ENCODE results near the gene SPTLC2.
"Not testable (repeated sequence)": the region's sequence is repeated elsewhere in the genome, so short reads cannot be mapped to it uniquely, and the experiment has no call there.

The SPTLC2 gene

DNA sequence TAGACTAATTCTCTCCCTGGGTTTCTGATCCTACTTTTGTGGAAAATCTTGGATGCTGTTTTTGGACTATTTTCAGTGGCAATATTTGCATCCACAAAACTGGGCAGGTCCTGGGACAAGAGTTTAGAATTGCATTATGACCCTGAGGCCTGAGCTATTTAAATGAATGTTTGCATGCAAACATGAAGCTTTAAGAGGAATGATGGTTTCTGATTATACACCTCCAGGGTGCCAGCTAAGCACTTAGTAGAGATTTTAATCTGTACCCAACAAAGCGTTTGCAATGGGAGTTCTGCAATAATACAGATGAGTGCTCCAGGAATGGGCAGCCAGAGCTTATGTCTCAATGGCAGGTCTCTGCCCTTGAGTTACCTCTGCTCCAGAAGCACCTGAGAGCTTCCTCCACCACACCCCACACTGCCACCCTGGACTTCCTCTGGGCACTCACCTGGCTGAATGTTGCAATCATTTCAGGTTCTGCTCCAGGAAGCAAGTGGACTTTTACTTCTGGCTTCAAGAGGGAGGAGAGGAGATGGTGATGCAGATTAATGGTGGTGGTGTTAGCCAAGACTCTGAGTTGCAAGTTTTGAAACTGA lies 6.0 kb upstream of the SPTLC2 start:
- no peak for DNase-seq

DNA sequence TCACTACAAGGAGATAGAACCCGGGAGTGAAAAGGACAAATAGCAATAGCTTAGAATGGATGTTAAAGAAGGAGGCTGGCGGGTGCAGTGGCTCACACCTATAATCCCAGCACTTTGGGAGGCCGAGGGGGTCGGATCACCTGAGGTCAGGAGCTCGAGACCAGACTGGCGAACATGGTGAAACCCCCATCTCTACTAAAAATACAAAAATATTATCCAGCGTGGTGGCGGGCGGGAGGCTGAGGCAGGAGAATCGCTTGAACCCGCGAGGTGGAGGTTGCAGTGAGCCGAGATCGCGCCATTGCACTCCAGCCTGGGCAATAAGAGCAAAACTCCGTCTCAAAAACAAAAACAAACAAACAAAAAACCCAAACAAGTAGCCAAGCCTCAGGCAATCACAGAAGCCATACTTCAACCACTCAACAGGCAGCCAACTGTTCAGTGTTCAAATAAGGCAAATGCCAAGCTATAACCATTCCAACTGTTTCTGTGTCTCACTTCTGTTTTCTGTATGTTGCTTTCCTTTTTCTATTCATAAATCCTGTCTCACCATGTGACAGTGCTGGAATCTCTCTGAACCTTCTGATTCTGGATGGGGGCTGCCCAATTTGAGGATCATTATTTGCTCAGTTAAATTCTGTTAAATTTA lies 3.9 kb upstream of the SPTLC2 start:
- DNase-seq: no peak

DNA sequence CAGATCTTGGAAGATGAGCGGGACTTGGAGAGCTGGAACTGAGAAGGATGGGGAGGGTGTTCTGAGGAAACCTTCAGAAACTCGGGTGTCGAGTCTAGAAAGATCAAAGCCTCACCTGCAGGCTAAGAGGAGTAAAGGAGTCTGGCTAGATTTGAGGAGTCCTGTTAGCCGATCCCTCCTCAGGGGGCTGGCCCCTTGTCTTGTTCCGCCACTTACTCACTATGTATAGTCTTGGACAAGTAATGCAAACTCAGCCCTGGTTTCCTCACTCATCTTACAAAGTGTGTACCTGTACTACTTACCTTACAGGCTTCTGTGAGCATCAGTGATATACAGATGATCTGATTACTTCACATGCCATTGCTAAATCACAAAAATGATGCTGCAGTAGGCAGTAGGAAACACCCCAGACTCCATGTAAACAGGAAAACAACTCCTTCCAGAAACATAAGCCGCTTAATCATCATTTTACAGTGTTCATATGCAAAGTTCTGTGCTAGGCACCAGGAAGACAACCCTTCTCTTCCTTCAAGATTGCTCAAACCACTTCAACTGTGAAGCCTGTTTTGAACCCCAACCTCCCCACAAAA lies 2.0 kb upstream of the SPTLC2 start:
- DNase-seq: no peak

DNA sequence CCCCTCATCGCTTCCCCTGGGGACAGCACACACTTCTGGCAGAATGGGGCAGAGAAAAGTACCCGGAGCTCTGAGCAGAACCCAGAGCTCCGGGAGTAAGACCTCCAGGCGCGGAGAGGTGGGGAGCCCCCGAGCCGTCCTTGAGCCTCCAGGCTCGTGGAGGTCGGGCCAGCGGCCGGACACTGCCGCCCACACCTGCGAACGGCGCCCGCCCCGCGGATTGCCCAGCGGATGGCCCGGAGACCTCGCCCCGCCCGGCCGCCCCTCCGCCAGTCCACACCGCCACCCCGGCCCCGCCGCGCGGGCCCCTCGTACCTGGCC lies 344 bp downstream of the SPTLC2 start:
- DNase-seq: no peak

DNA sequence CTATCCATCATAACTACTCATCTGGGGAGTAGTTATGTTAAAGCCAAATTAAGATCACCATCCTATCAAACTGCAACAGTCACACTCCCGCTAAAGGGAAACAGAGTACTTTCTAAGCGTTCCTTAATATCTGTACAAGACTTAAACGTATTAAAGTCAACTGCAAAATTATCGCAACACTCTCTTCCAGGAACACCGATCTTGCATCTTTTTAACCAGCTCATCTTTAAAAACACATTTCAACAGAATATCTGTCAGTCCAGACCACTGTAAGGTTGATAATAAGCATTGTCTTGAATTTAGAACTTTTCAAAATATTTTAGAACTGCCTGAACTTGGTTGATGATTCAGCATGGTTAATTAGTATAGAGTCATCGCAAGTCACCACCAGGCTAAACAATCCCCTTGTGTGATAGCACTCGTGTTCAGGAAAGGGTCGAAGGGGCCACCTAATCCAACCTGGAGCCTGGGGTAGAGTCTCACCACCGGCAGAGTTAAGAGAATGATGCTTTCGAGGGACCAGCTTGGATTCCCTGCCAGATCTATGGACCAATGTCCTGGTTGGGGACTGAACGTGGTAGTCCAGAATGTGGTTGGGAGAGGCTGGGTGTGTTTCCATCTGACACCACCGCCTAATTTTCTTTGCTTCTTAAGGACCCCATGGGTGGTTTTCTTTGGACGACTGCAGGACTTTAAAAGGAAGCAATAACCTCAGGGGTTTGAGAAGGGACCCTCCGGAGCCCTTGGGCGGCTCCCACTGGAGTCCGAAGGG lies 890 bp downstream of the SPTLC2 start:
- peak; percentile 8 for DNase-seq

DNA sequence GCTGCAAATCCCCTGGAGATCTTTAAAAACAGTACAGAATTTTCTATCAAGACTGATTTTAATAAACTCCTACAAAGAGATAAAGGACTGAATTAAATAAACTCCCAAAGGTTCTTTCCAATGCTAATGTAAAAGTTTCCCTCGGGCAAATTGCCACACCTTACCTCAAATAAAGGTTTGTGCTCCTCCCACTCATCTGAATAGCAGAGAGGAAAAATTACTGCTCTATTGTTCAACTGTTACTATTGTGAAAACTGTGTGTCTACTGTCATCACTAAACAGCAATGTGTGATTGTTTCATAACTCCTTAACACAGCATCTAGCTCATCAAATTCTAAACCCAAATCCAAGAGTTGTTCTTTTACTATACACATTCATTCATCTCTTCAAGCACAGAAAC lies 3.2 kb downstream of the SPTLC2 start:
- DNase-seq: no peak

DNA sequence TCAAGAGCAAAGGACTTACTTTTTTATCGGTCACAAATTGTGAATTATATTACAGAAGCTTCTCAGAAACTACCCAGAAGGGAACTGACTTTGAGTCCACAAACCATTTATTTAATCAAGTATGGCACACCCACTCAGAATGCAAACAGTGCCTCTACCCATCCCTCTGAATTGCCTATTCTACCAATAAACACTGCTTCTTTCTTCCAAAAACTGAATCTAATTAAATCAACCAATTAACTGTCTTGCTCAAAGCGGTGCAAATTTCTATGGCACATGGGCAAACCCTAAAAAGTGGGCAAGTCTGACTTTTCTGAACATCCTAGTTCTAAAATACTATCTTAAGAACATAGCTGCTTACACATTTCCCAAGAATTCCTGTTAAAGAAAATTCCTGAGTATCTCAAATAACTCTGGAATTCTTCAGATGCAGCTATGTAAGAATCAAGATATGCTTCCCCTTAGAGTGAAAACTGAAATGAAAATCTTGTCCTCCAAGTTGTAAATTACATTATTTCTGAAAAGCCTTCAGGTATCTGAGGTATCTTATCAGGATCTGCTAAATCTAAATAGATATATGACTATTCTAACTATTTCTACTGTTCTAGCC lies 4.3 kb downstream of the SPTLC2 start:
- no peak for DNase-seq

DNA sequence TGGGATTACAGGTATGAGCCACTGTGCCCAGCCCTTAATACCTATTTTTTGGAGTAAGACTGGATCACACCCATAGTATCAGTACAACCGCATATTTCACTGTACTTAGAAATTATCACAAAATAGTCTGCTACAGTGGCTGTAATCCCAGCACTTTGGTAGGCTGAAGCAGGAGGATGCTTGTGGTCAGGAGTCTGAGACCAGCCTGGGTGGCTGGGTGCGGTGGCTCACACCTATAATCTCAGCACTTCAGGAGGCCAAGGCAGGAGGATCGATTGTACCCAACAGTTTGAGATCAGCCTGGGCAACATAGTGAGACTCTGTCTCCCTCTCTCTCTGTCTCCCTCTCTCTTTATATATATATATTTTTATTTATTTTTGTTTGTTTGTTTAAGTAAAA lies 5.9 kb downstream of the SPTLC2 start:
- DNase-seq: no peak

DNA sequence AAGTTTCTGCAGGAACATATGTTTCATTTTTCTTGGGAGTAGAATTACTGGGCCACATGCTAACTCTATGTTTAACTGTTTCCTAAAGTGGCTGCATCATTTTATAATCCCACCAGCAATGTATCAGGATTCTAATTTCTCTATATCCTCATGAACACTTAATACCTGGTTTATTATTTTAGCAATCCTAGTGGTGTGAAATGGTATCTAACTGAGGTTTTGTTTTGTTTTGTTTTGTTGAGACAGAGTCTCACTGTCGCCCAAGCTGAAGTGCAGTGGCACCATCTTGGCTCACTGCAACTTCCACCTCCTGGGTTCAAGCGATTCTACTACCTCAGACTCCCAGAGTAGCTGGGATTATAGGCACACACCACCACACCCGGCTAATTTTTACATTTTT lies 6.5 kb downstream of the SPTLC2 start:
- no peak for DNase-seq

DNA sequence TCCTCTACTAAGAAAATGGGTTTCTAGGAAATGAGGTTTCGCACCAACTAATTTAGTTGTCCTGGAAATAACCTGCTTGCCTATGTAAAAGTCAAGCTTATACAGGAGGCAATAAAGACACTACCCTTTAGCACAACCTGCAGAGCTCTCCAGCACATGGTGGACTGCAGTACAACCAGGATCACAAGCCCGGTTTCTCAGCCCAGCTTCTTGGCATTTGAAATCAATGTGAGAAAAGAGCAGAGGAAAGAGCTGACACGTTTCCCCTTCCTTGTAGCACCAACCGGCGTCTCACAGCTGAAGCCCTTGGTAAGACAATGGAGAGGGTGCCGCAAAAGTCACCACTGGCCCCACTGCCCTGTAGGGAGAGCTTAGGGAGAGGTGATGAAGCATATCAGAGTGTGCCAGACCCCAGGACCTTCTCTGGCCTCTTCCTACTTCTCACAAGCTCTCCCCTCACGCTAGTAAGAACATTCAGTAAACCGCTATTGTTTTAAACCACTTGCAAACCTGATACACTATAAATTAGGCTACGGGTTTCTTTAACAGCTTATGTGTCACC lies 8.6 kb downstream of the SPTLC2 start:
- no peak for DNase-seq

DNA sequence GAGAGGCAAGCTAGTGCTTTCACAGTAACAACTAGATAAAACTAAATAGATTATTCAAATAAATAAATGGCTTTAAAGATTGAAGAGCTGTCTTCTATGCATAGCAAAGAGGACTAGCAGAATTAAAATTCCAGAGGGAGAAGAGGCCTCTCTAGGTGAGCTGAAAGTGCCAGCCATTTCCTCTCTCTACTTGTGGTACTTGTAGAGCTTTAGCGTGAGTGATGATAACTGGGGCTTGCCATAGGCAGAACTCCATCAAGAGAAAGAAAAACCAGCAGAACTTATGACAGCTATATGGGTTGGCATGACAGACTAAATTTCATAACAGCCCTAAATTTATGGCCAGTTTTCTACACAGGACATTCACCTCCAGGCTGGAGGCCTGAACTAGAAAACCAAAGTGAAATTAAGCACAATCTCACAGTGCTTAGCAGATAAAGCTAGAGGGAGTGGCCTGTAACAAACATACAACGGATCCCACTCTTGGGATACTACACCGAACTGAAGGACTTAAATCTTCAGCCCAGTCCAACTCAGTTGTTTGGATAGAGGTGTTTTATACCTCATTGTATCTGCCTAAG lies 11.0 kb downstream of the SPTLC2 start:
- DNase-seq: no peak

DNA sequence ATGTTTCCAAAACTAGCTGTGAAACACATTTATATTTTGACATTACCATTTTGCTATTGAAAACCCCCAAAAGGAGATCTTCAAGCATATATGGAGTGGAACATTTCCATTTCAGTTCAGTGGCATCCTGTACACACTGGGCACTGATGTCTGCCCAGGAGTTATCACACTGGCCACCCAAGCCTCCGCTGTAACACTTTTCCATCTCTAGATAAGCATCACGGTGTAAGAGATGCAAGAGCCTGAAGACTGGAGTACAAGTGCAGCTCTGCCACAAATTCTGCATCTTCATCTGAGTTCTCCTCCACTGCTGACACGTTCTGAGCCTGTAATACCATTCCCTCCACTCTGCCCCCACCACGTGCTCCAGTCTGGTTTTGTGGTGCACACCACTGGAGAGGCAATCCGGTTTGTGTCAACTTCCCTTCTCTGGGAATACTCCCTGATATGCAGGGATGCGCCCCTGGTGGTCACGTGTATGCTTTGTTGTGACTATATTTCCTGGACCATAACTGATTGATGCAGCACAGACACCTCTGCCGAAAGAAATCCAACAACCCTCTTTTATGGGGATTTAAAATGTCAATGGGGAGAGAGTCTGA lies 12.7 kb downstream of the SPTLC2 start:
- no peak for DNase-seq

DNA sequence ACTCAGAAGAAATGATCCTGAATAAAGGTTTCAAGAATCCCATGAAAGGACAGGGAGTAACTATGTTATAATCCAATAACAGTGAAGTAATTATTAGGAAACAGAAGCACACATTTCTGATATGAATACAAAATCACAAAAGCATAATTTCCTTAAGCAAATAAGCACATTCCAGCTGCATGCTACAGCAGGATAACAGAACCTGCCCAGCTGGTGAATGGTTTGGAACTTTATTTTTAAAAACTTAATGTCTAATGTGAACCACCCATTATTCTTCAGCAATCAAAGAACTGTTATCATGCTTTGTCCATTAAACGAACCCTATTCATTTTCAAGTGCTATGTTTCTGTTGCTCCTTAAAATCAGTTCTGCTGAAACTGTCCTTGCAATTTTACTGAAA lies 13.4 kb downstream of the SPTLC2 start:
- DNase-seq: no peak

DNA sequence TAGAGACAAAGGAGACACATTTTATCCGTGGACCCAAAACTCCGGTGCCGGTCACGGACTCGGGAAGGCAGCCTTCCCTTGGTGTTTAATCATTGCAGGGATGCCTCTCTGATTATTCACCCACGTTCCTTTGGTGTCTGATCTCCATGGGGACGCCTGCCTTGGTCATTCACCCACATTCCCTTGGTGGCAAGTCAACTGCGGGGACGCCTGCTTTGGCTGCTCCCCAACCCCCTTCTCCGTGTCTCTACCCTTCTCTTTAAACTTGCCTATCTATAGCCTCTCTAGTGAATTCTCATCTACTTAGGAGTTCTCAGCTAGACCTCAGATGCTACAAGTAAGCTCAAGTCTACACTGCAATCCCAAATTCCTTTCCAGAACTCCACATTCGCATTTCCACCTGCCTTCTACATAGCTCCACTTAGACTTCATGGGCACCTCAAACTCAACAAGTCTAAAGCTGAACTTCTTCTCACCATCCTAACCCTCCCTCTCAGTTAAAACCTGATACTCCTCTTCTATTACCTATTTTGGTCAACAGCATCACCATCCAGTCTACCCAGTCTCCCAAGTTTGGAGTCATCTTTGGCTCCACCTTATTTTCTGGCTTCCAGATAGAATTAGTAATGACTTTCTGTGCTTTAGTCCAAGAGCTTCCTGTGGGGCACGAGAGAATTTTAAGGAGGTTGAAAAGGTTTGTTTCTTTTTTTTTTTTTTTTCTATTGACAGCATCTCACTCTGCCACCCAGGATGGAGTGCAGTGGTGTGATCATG lies 14.4 kb downstream of the SPTLC2 start:
- no peak for DNase-seq

DNA sequence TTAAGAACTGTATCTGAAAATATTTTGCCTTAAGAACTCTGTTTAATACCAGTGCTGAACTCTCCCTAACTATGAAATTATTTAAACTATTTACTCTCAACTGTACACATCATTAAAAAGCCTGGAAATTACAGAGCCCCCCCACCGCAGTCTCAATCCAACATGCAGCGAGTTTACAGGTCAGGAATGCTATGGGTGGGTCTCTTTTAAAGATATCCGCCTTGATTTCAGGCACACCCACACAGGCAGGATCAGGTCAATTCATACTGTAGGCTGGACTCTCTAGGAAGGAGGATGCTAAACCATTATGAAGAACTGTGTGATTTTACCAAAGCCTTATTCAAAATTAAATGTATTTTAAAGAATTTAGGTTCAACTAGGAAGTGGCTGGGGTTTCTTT lies 16.5 kb downstream of the SPTLC2 start:
- DNase-seq: no peak

DNA sequence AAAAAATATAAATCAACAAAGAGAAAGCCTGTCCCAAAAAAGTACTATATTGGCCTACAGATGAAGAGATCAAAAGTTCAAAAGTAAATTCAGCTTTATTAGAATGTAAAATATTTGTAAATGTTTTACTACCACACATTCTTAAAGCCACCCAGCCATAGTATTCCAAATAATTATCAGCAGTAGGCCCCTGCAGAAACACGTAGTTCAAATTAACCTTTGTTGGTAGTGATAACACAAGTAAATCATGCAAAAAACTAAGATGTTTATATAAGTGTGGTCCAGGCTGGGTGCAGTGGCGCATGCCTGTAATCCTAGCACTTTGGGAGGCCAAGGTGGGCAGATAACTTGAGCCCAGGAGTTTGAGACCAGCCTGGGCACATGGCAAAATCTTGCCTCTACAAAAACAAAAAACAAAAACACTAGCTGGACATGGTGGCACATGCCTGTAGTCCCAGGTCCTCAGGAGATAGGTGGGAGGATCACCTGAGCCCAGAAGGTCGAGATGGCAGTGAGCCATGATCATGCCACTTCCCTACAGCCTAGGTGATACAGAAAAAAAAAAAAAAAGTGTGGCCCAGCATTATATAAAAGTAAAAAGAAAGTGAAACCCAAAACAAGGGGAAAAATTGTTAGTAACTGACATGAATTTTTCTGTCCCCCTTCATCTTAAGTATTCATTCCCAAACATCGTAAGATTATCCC lies 17.9 kb downstream of the SPTLC2 start:
- DNase-seq: peak; percentile 46

DNA sequence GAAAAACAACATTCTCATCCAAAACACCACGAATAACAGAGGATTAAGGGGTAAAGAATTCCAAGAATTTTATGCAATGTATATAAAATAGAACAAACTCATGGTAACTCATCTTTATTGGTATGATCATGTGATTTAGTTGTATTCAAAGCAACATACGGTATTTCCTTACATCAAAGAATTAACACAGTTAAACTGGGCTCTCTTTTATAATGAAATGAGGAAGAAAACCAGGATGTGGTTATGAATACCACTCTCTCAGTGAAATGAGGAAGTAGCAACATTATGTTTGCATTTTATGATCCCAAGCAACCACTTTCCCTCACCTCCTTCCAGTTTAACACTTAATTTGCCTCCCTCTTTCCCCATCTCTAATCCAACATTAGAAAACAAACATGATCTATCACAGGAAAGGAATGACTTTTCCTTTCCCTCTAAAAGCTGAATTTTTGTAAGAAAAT lies 22.9 kb downstream of the SPTLC2 start:
- peak; percentile 45 for DNase-seq

DNA sequence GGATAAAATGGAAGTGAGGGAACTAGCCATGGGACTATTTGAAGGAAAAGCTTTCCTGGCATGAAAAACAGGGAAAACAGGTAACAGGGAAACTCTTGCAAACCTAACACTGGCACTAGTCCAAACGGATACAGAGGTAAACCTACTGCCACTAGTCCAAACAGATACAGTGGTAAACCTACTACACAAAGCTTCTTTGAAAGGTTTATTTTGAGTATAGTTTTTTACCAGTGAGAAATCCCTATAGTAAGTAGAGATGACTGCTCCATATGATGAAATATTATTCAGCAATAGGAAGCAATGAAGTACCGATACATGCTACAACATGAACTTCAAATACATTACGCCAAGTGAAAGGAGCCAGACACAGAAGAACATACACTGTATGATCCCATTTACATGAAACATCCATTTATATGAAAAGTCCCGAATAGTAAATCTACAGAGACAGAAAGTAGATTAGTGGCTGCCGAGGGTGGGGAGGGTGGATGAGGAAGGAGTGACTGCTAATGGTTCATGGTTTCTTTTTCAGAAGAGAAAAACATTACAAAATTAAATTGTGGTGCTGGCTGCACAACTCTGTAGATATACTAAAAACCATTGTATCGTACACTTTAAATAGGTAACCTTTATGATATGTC lies 25.5 kb downstream of the SPTLC2 start:
- DNase-seq: no peak

DNA sequence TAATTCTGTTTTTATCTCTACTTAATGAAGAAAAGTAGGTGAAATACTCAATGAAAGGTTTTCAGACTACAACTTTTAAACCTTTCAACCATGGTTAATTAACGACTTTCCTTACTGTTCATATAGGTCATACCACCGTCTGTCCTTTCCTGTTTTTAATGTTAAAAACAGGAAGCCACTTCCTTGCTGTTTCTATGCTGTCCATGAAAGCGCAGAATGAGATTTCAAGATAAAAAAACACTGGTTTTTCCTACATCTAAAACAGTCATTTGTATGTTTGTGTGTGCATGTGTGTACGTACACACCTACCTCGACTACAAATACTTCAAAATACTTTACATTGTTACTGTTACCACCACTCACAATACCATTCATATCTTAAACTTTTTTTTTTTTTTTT lies 27.3 kb downstream of the SPTLC2 start:
- DNase-seq: no peak

DNA sequence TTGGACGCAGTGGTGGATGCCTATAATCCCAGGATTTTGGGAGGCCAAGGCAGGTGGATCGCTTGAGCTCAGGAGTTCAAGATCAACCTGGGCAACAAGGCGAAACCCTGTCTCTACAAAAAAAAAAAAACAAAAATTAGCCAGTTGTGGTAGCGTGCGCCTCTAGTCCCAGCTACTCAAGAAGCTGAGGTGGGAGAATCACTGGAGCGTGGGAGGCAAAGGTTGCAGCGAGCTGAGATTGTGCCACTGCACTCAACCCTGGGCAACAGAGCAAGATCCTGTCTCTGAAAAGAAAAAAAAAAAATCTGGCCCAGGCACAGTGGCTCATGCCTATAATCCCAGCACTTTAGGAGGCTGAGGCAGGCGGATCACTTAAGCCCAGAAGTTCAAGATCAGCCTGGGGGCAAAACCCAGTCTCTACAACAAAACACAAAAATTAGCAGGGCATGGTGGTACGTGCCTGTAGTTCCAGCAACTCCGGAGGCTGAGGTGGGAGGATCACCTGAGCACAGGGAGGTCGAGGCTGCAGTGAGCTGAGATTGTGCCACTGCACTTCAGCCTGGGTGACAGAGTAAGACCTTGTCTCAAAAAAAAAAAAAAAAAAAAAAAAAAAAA lies 27.9 kb downstream of the SPTLC2 start:
- not testable (repeated sequence) for DNase-seq
